ENCODE measurements around the gene DOCK2. TPM values are rescaled to one million over a fixed set of nuclear protein-coding genes. Genes with fewer than 3 reads are reported as not detected.

DOCK2 gene
- polyA plus RNA-seq, 1 of the 3 experiments (the other 2 are of a cell fraction): 3.8 TPM

GRCh38 chr5:169901896-169902295 lies 264.8 kb downstream of the DOCK2 start:
- Histone ChIP-seq H2AFZ (ENCODE audit: low read depth) (no peak overlapping the region), H3K4me3 (ENCODE audit: low read depth in 2 of 2, low read length in 1 of 2) (no peak overlapping the region), H4K20me1 (ENCODE audit: insufficient read depth) (no peaks in the 10 kb centered on the region), H3K4me2 (no peak overlapping the region), H3K9me2 (no peaks in the 10 kb centered on the region), H3K4me1 (ENCODE audit: control insufficient read depth in 1 of 2, insufficient read depth in 2 of 2, low read depth in 1 of 2, low read length in 1 of 2) (peaks cover 0 to 6% of the 10 kb centered on the region in 2 experiments; a peak in 2 of 4 replicates), H3K27me3 (ENCODE audit: insufficient read depth) (no peaks in the 10 kb centered on the region), H3K9ac (no peak overlapping the region), H3F3A (replicated peaks; ENCODE audit: insufficient read depth) (no peaks in the 10 kb centered on the region), H3K36me3 (replicated peaks in 1 of 2; ENCODE audit: control insufficient read depth in 1 of 2, insufficient read depth in 2 of 2, low read length in 1 of 2) (peaks cover 0 to 15% of the 10 kb centered on the region in 2 experiments), H3K27ac (ENCODE audit: low read depth in 2 of 2, low read length in 1 of 2) (no peak overlapping the region), H3K9me3 (no peaks in the 10 kb centered on the region), H3K79me2 (ENCODE audit: insufficient read depth) (peaks cover 23% of the 10 kb centered on the region; the same call in 1 of the 2 replicates)
- 76% methylated on average over 2 of the region's 2 CpGs for WGBS (ENCODE audit: low lambda C conversion rate)
- TF ChIP-seq CTCF (IDR thresholded peaks at IDR 0.05) (no peak), FOXM1 (IDR thresholded peaks at IDR 0.05; ENCODE audit: low read depth) (no peak), ELF1 (IDR thresholded peaks at IDR 0.05) (no peak), RAD21 (IDR thresholded peaks at IDR 0.05; ENCODE audit: low read length) (no peak), RFX5 (IDR thresholded peaks at IDR 0.05; ENCODE audit: low read length) (no peak), TCF12 (IDR thresholded peaks at IDR 0.05) (no peak), CHD2 (IDR thresholded peaks at IDR 0.05; ENCODE audit: low read length, partially characterized antibody) (no peak), USF2 (IDR thresholded peaks at IDR 0.05; ENCODE audit: borderline replicate concordance, low read depth, low read length) (no peak), NRF1 (IDR thresholded peaks at IDR 0.05; ENCODE audit: low read depth, low read length) (no peak), YY1 (IDR thresholded peaks at IDR 0.05; ENCODE audit: low read depth) (no peak), ZBTB33 (IDR thresholded peaks at IDR 0.05; ENCODE audit: borderline replicate concordance, low read depth) (no peak), USF1 (IDR thresholded peaks at IDR 0.05; ENCODE audit: borderline replicate concordance, low read depth) (no peak), FOSL2 (IDR thresholded peaks at IDR 0.05; ENCODE audit: borderline replicate concordance, low read depth) (no peak)
- DNase-seq: no peak
- ChIA-PET CTCF (interaction anchor here (0.6 to 1.3 kb wide), 3 partner anchors 9 to 200 kb away, joined by 3 read pairs; no protein-coding TSS in a partner anchor), POLR2A (no interaction called here)

Measured in SK-N-SH (cell line).